Measurements from ENCODE around the gene BTBD9. TPM values are rescaled to one million over a fixed set of nuclear protein-coding genes. Genes with fewer than 3 reads are reported as not detected.

The BTBD9 gene
- total RNA-seq, 1 donor from 2014 or later, result 10.3 TPM

DNA sequence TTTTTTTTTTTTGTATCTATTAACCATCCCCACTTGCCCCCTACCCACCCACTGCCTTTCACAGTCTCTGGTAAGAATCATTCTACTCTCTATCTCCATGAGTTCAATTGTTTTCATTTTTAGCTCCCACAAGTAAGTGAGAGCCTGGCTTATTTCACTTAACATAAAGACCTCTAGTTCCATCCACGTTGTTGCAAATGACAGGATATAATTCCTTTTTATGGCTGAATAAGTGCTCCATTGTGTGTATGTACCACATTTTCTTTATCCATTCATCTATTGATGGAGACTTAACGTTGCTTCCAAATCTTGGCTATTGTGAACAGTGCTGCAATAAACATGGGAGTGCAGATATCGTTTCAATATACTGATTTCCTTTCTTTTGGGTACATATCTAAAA, 328.5 kb downstream of the BTBD9 start:
- Histone ChIP-seq H3K9me3 (ENCODE audit: insufficient read depth, low read depth, low read length) (no peaks in the 10 kb centered on the region), H3K27ac (ENCODE audit: low read depth, low read length) (no peak overlapping the region), H3K4me3 (ENCODE audit: insufficient read depth, low read depth, low read length) (no peak overlapping the region), H3K79me2 (ENCODE audit: insufficient read depth, low read length) (no peaks in the 10 kb centered on the region), H4K20me1 (ENCODE audit: insufficient read depth, low read length) (no peaks in the 10 kb centered on the region), H3K27me3 (ENCODE audit: insufficient read depth, low read length) (no peaks in the 10 kb centered on the region), H3K36me3 (ENCODE audit: insufficient read depth, low read length) (no peaks in the 10 kb centered on the region), H3K9ac (ENCODE audit: low read length) (no peak overlapping the region), H3K4me1 (ENCODE audit: insufficient read depth, low read length) (no peaks in the 10 kb centered on the region), H3K4me2 (ENCODE audit: low read length) (no peak overlapping the region), H2AFZ (ENCODE audit: low read depth, low read length) (no peak overlapping the region)
- Mint-ChIP-seq H3K4me3 (ENCODE audit: unreplicated experiment) (no peak overlapping the region), H3K4me1 (ENCODE audit: low read depth, unreplicated experiment) (peaks cover 15% of the 10 kb centered on the region), H3K27ac (ENCODE audit: unreplicated experiment) (no peak overlapping the region), H3K27me3 (ENCODE audit: low read depth, unreplicated experiment) (no peaks in the 10 kb centered on the region), H3K36me3 (ENCODE audit: low read depth, unreplicated experiment) (no peaks in the 10 kb centered on the region), H3K9me3 (ENCODE audit: unreplicated experiment) (peaks cover 3% of the 10 kb centered on the region)
- no peak for DNase-seq (ENCODE audit: low read depth)
- TF ChIP-seq, protein P1, sequence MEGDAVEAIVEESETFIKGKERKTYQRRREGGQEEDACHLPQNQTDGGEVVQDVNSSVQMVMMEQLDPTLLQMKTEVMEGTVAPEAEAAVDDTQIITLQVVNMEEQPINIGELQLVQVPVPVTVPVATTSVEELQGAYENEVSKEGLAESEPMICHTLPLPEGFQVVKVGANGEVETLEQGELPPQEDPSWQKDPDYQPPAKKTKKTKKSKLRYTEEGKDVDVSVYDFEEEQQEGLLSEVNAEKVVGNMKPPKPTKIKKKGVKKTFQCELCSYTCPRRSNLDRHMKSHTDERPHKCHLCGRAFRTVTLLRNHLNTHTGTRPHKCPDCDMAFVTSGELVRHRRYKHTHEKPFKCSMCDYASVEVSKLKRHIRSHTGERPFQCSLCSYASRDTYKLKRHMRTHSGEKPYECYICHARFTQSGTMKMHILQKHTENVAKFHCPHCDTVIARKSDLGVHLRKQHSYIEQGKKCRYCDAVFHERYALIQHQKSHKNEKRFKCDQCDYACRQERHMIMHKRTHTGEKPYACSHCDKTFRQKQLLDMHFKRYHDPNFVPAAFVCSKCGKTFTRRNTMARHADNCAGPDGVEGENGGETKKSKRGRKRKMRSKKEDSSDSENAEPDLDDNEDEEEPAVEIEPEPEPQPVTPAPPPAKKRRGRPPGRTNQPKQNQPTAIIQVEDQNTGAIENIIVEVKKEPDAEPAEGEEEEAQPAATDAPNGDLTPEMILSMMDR (IDR thresholded peaks at IDR 0.05; ENCODE audit: insufficient read depth, low read depth, low read length), result no peak
- no peak for TF ChIP-seq EZH2 (IDR thresholded peaks at IDR 0.05; ENCODE audit: insufficient read depth, low read length)
- no peak for FAIRE-seq

DNA sequence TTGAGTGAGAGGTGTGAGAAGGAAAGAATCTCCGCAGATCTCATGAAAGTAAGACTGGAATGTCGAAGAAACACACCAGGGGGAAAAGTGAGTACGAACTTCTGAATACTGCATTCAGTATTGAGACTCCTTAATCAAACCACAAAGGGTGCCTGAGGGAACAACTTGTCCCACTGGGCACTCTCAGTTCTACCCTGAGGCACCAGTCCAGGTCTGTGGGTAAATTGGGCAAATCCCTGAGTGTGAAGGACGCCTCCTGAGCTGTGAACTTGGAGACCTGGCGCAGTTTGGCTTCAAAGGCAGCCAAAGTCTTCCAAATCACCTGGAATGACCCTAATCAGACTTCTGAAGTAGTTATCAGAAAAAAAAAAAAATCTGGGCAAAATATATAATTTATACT, 329.7 kb downstream of the BTBD9 start:
- DNase-seq (ENCODE audit: low read depth), result no peak
- Mint-ChIP-seq H3K4me1 (ENCODE audit: low read depth, unreplicated experiment) (peaks cover 15% of the 10 kb centered on the region), H3K9me3 (ENCODE audit: unreplicated experiment) (no peaks in the 10 kb centered on the region), H3K4me3 (ENCODE audit: unreplicated experiment) (no peak overlapping the region), H3K27me3 (ENCODE audit: low read depth, unreplicated experiment) (no peaks in the 10 kb centered on the region), H3K36me3 (ENCODE audit: low read depth, unreplicated experiment) (no peaks in the 10 kb centered on the region), H3K27ac (ENCODE audit: unreplicated experiment) (no peak overlapping the region)
- no peak overlapping the region for H3K9ac ChIP-seq (ENCODE audit: low read length)
- no peaks in the 10 kb centered on the region for H3K79me2 ChIP-seq (ENCODE audit: insufficient read depth, low read length)
- no peaks in the 10 kb centered on the region for H3K36me3 ChIP-seq (ENCODE audit: insufficient read depth, low read length)
- no peak overlapping the region for H3K4me2 ChIP-seq (ENCODE audit: low read length)
- FAIRE-seq, result no peak
- no peaks in the 10 kb centered on the region for H3K9me3 ChIP-seq (ENCODE audit: insufficient read depth, low read depth, low read length)
- TF ChIP-seq, protein P1 (IDR thresholded peaks at IDR 0.05; ENCODE audit: insufficient read depth, low read depth, low read length), result no peak
- TF ChIP-seq EZH2 (IDR thresholded peaks at IDR 0.05; ENCODE audit: insufficient read depth, low read length), result no peak
- no peaks in the 10 kb centered on the region for H3K4me1 ChIP-seq (ENCODE audit: insufficient read depth, low read length)
- no peak overlapping the region for H3K4me3 ChIP-seq (ENCODE audit: insufficient read depth, low read depth, low read length)
- H3K27ac ChIP-seq (ENCODE audit: low read depth, low read length), result no peak overlapping the region
- H3K27me3 ChIP-seq (ENCODE audit: insufficient read depth, low read length), result no peaks in the 10 kb centered on the region
- no peaks in the 10 kb centered on the region for H4K20me1 ChIP-seq (ENCODE audit: insufficient read depth, low read length)
- no peak overlapping the region for H2AFZ ChIP-seq (ENCODE audit: low read depth, low read length)

DNA sequence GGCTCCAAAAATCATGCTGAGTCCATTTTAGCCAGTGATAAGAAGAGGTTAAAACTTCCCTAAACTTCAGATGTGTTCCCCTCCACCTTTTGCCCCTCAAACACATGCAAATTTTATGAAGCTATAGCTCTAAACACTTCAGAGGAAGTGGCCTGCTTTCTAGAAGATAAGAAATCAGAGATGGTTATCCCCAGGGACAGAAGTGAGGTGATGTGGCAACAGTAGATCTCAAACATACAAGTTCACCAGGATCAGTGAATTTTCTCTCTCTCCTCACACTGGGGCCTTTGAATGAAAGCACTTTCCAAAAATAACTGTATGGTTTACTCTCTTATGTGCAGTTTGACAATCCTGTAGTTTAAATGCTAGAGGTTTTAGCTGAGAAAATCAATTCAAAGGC, 332.0 kb downstream of the BTBD9 start:
- no peak overlapping the region for H3K4me3 Mint-ChIP-seq (ENCODE audit: unreplicated experiment)
- no peak for FAIRE-seq
- H3K9me3 ChIP-seq (ENCODE audit: insufficient read depth, low read depth, low read length), result no peaks in the 10 kb centered on the region
- DNase-seq (ENCODE audit: low read depth), result no peak
- H3K79me2 ChIP-seq (ENCODE audit: insufficient read depth, low read length), result no peaks in the 10 kb centered on the region
- H3K27me3 ChIP-seq (ENCODE audit: insufficient read depth, low read length), result no peaks in the 10 kb centered on the region
- H4K20me1 ChIP-seq (ENCODE audit: insufficient read depth, low read length), result no peaks in the 10 kb centered on the region
- H3K36me3 Mint-ChIP-seq (ENCODE audit: low read depth, unreplicated experiment), result no peaks in the 10 kb centered on the region
- H3K27ac ChIP-seq (ENCODE audit: low read depth, low read length), result no peak overlapping the region
- no peaks in the 10 kb centered on the region for H3K27me3 Mint-ChIP-seq (ENCODE audit: low read depth, unreplicated experiment)
- no peak overlapping the region for H2AFZ ChIP-seq (ENCODE audit: low read depth, low read length)
- H3K4me2 ChIP-seq (ENCODE audit: low read length), result no peak overlapping the region
- no peaks in the 10 kb centered on the region for H3K36me3 ChIP-seq (ENCODE audit: insufficient read depth, low read length)
- no peak overlapping the region for H3K9ac ChIP-seq (ENCODE audit: low read length)
- no peaks in the 10 kb centered on the region for H3K9me3 Mint-ChIP-seq (ENCODE audit: unreplicated experiment)
- H3K27ac Mint-ChIP-seq (ENCODE audit: unreplicated experiment), result no peak overlapping the region
- H3K4me3 ChIP-seq (ENCODE audit: insufficient read depth, low read depth, low read length), result no peak overlapping the region
- H3K4me1 Mint-ChIP-seq (ENCODE audit: low read depth, unreplicated experiment), result peaks cover 15% of the 10 kb centered on the region
- no peaks in the 10 kb centered on the region for H3K4me1 ChIP-seq (ENCODE audit: insufficient read depth, low read length)
- TF ChIP-seq EZH2 (IDR thresholded peaks at IDR 0.05; ENCODE audit: insufficient read depth, low read length), result no peak
- TF ChIP-seq, protein P1 (IDR thresholded peaks at IDR 0.05; ENCODE audit: insufficient read depth, low read depth, low read length), result no peak
